HG02970 (cell line): ENCODE results near the gene ATMIN.

Experiments
- ATAC-seq: cut with Tn5 transposase; IDR thresholded peaks from one replicate; pipeline ENCODE4 v1.9.1; 2021; ENCODE audit warnings: mild to moderate bottlenecking, moderate library complexity, moderate number of reproducible peaks; ENCODE audit not compliant: unreplicated experiment, low FRiP score

Gene ATMIN

DNA sequence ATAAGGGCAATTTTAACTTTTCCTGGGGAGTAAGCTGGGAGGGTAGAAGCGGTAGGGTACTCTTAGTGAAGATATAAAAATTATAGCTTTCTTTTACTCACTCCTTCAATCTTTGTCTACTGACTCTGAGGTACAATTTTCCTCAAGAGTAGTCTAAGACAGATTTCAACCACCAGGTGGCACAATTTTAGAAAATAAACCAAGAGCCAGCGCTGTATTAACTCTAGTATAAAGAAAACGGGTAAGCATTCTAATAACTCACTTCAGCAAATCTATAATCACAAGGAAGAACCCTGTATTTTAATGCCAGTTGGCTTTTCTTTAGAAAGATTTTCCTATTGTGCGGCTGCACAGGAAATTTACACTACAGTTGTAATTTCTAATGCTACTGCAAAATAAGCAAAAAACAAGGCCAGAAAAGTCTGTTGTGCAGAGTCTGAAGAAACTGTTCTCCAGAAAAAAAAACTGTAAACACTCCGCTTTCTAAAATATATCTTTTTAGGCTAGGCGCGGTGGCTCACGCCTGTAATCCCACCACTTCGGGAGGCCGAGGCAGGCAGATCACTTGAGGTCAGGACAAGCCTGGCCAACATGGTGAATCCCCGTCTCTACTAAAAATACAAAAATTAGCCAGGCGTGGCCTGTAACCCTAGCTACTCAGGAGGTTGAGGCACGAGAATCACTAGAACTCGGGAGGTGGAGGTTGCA, 30.8 kb upstream of the ATMIN start:
- ATAC-seq, result no peak

DNA sequence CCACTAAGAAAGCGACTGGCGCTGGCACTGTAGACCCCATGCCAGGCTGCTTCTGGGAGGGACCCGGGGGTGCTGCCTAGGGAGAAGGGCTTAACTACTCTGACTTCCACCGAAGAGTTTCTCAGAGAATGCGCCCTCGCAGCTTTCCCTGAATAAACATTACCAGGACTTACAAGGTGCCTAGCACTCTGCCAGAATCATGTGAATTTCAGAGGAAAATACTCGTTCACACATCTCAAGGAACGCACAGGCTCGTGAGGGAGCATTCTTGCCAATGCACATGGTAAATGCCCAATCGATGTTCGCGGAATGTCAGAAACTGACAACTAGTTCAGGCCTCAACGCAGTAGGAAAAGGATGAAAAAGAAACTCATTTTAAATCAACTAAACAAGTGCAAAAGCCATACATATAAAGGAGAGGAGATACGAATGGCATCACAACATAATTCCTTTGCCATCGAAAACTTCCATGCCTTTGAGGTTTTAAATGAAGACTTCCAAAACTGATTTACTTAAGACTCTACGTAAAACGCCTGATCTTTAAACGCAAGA, 30.0 kb upstream of the ATMIN start:
- no peak for ATAC-seq

DNA sequence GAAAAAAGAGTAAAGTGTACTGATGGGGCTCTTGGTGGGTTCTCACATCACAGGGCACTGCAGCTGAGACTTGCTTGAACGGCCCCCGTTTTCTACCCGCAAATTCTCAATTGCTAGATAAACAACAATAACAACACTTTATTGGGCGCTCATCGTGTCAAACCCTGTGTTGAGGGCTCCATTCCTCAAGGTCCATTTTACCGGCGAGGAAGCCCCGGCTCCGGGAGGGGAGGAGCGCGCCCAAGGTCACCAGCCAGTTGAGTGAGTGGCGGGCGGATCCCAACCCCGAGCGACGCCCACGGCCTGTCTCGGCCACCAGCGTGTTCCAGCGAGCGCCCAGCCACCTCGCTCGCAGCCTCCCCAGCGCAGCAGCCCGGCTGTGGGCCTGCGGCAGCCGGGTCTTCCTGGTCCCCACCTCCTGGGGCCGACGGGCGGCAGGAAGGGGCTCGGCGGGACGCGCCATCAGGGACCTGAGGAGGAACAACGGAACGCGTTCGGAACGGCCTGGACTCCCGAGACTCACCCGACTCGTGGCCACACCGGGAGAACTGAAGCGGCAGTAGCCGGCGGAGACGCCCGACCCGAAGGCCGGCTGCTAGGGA, 29.3 kb upstream of the ATMIN start:
- ATAC-seq, result peak; percentile 26

DNA sequence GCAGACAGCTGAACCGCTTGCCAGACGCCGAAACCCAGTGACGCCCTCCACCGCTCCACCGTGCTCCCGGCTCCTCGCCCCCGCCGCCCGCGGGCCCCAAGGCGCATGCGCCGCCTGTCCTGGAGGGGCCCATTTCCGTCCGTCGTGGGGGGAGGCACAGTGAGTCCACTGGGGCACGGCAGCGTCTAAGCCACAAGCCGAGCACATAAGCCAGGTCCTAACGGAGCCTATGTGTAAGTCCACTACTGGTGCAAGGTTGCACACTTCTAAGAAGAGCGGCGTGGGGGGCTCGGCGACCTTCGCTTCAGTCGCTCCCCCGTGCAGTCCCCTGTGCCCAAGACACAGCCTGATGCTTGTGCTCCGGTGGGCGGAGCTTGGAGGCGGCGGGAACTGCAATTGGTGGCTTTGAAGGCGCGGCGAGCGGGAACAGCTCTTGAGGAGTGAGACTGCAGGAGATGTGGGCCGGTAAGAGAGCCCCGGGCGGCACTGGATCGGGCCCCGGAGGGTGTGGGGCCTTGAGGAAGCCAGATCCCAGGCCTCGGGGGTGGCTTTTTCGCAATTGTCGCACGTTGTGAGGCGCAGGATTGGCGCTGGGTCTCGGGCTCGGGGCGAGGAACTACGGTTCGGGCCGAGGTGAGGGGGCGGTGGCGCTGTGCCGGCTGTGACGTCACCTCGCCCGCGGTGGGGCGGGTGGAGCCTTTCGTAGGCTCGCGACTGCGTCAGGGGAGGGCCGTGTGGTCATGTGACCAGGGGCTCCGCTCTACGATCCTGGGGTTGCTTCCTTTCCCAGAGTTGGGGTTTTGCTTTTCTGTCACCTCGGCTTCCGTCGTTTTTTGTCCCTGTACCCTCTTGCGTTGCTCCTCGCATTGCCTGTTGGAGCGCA, 28.6 kb upstream of the ATMIN start, which contains the start of the genes CENPN and CMC2:
TSS of gene CENPN (plus strand) at position 402 of the 883 bp plus-strand sequence. CDS start 4,726 bp downstream, outside the sequence.
TSS of gene CMC2 (minus strand) at position 73 of the 883 bp plus-strand sequence. CDS start 9,491 bp downstream, outside the sequence.
- peak; percentile 81 for ATAC-seq

DNA sequence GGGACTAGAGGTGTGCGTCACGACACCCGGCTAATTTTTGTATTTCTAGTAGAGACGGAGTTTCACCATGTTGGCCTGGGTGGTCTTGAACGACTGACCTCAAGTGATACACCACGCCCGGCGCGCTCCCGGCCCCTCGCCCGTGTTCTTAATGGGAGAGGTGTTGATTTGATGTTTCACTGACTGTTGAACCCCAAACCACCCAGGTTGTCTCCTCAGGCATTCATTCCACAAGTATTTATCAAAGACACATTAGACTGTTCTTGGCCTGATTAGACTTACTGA, 27.2 kb upstream of the ATMIN start:
- no peak for ATAC-seq

DNA sequence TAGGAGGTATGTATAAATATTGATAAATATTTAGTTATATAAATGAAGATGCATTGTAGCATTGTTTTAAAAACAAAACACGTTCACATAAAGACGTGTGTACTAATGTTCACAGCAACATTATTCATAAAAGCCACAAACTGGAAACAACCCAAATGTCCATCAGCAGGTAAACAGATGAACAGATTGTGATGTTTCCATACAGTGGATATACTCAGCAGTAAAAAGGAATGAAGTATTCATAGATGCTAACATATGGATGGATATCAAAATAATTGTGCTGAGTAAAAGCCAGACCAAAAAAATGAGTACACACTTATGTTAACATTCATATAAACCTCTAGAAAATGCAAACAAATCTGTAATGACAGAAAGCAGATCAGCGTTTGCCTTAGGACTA, 22.7 kb upstream of the ATMIN start:
- no peak for ATAC-seq

DNA sequence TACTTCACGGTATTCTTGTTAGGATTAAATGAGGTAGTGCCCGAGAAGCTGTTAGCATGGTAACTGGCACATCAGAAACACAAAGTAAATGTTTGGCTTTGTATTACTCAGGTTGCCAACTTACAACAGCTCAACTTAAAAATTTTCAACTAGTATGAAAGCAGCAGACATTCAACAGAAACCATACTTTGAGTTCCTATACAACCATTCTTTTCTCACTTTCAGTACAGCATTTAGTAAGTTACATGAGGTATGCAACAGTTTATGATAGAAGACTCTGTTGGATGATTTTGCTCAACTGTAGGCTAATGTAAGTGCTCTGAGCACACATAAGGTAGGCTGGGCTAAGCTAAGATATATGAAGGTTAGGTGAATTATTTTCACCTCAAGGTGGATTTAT, 21.0 kb upstream of the ATMIN start:
- no peak for ATAC-seq

DNA sequence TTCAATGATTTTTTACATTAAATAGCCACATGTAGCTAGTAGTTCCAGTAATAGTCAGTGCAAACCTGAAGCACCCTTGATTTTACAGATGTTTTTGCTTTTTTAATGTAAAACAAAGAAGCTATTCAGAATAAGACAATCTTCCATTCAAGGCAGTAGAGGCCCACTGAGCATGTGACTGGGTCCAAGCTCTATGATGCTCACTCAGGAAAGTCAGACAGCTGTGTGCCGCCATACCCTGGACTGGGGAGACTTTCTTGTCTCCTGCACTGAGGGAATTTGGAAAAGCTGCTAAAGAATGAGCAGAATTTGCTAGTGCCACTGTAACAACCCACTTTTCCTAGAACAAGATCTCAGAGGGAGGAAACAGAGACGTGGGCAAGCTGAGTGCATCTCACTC, 17.1 kb upstream of the ATMIN start:
- no peak for ATAC-seq

DNA sequence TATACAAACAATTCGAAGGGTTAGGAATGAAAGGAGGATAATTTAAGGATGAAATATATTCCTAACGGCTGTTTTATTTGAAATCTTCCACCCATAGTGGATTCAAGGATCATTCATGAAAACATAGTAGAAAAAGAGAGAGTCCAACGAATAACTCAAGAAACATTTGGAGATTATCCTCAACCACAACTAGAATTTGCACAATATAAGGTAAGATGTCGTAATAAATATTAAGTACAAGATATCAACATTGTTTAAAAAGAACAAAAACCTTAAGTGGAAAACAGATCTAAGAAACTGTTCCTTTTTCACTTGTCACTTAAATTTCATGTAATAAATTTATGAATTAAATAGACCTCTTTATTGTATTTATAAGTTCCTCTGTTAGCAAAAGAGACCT, 9.2 kb upstream of the ATMIN start:
- ATAC-seq, result no peak

DNA sequence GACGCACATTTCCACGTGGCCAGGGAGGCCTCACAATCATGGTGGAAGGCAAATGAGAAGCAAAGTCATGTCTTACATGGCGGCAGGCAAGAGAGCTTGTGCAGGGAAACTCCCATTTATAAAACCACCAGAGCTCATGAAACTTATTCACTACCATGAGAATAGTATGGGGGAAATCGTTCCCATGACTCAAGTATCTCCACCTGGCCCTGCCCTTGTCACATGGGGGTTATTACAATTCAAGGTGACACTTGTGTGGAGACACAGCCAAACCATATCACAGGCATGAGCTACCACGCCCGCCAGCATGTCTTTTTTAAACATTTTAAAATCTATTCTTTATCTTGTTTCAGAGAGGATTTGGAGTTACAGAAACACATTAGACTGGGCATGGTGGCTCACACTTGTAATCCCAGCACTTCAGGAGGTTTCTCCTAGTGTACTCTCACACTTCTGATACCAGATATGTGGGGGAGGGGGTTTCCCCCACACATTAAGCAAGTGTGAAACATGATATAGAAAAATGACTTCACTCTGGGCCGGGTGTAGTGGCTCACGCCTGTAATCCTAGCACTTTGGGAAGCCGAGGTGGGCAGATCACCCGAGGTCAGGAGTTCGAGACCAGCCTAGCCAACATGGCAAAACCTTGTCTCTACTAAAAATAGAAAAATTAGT, 5.6 kb upstream of the ATMIN start:
- no peak for ATAC-seq

DNA sequence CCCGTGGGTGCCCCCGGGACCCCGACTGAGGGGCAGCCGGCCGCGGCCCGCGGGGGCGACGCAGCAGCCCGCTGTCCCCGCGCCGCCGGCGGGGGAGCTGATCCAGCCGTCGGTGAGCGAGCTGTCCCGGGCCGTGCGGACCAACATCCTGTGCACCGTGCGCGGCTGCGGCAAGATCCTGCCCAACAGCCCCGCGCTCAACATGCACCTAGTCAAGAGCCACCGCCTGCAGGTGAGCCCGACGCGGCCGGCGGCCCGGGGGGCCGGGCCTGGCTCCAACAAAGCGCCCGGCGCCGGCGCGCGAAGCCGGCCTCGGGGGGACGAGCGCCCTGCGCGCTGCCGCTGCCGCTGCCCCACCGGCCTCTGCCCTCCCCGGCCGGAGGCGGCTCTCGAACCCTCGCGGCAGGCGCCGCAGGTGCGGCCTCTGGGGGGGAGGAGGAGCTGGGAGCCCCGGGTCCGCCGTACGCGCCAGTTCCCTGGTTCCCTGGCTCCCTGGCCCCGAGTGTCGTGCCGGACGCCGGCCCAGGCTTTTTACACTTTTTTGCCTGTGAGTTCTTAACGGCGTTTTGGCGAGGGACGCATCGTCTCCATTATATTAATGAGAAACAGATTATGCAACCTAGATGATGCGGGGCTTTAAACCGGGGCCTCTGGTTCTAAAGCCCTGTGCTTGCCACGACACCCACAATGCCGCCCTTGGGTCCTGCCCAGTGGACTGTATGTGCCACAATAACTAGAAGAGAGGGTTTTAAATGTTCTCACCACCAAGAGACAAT, 521 bp downstream of the ATMIN start:
- ATAC-seq, result peak; percentile 51

DNA sequence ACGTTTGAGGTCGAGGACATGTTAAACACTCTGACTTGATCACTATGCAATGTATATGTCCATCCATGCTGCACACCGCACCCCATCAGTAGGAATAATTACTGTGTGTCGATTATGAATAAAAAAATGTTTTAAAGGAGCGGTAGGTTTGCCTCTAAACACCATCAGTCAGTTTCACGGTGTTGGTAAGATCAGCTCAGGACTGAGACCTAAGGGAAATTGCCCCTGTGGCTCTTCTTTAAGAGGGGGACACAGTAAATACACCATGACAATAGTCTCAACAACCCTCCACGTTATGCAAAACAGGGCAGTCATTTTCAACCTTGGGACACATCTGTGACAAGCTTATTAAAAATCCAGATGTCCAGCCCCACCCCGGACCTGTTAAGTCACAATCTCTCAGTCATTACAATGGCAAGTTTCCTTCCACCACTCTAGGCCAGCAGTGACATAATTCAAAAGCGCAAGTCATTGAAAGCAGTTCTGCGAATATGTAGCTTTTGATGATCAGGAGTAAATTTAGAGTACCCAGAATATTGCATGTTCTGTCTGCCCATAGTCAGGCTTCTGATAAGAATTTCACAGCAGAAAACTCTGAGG, 1.2 kb downstream of the ATMIN start:
- ATAC-seq, result no peak

DNA sequence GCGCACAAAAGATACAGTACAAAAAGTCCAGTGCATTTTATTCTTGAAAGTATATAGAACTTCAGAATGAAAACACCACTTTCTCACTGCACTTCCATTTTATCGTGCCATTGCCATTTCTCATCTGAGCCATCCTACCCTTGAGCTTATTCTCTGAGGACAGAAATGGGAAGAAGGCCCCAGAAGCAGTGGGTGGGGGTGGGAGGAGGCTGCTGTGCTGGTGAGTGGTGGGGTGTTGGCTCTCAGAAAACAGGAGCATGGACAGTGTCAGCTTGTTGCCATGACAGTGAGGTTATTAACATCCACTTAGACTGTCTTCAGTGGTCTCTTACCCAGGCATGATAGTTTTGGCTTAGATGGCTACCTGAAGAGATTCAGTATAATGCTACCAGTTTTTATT, 4.5 kb downstream of the ATMIN start:
- ATAC-seq, result no peak

DNA sequence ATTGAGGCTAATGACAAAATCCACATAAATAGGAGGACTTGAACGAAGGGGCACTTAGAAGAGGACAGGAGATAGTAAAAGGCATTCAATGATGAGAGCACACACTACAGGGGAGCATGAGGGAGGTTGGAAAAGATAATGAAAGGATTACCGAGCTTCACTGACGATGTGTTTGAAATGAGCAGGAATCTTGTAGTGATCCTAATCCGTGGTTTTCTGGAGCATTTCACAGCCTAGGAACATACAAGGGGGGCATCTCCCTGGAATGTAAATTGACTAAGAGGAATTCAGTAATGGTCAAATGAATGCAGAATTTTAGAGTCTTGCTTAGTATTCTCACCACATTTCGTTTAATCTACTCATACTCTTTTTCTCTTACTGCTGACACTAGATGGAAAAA, 5.2 kb downstream of the ATMIN start:
- no peak for ATAC-seq

DNA sequence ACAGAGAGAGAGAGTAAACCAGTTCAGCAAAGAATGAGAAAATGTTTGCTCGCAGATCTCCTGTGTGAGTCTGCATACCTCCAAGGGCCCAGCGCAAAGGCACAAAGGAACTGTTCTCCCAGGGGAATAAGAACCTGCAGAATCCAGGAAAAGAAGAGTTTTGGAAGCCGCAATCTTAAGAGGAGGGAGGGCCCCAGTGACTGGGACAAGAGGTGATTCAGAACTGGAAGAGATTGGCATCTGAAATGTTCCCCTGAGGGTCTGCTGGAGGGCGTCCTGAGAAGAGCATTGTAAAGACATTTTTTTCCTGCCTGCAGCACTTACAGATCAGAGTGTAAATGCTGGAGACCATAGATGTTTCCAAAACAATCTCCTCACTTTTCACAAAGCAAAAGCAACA, 6.1 kb downstream of the ATMIN start:
- no peak for ATAC-seq

DNA sequence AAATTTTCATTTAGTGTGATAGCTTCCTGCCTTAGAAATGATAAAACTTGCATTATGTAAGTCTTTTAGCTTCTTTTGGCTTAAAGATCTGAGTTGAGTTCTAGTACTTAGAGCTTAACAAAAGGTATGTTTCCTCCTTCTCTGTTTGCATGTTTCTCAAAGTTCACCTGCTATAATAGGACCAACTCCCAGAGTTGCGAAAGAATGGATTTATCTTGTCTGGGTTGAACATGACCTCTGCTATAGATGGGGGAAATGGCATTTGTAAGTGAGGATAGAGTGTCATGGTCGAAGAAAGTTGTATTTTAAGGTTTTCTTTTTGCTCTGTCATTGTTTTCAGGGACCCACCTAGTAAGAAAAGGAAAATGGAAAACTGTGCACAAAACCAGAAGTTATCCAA, 7.2 kb downstream of the ATMIN start:
- no peak for ATAC-seq

DNA sequence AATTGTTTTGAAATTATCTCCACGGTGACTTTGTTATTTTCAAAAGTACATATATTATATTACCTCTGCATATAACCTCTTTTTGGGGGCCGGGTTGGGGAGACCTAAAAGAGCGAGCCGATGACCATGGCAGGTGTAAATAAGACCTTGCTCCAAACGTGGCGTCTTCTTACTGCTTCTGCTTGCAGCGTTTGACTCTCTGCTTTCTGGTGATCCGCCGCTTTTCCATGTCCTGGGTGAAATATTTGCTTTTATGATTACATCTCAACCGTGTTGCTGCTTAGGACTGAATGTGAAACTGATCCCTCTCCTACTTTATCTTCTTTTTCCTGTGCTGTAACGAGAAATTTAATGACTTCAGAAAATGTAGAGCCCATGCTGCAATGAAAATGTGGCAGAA, 18.1 kb downstream of the ATMIN start:
- no peak for ATAC-seq

DNA sequence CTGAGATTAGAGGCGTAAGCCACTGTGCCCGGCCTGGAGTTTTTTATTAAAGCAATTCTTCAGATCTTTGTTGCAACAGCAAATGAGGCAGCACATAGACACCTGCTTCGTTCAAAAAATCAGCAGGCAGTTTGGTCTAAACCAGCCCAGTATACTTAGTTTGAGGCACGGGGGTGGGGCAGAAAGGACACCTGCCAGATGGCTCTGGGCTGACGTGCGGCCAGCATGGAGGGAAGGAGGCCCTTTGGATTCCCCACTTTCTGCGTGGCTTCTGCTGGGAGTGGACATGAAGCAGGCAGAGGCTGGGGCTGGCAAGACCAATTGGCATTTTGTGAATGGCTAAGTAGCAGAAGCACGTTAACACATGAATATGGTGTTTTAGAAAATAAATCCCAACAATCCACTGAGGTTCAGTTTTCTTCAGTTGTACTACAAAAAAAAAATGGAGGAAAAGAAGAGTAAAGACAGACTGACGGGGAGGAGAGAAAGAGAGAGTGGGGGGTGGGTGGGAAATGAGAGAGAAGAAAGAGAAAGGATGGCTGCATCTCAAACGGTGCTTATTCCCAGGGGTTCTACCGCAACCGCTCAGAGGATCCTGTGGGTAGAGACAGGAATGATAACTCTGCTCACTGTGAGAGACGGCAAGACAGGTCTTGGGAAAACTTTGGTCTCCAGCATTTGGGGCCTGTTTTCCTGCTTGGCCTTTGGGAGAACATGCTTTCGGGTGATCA, 25.1 kb downstream of the ATMIN start:
- ATAC-seq, result no peak

DNA sequence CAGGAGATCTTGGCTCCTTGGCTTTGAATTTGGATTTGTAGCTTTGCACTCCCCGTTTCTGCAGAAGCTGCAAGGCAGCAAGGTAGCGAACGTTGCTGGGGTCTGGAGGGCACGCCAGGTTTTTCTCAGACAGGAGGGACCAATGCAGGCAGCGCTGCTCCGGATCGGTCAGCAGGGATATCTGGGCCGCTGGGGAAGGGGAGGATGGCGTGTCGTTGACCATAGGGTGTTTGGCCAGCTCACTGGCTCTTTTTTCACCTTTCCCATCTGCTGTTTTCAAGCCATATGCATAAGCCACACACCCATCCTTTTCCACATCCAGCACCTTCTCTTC, 25.6 kb downstream of the ATMIN start:
- no peak for ATAC-seq
